Thoracic aorta (tissue), 2 donors: ENCODE results near the gene RHBG. TPM values are rescaled to one million over a fixed set of nuclear protein-coding genes. Genes with fewer than 3 reads are reported as not detected.

Experiments used
- ATAC-seq: fragments of 150-250 bp; one replicate; pipeline ENCODE4 v1.8.0; 2017; ENCODE audit warnings: low read depth; ENCODE audit not compliant: insufficient number of reproducible peaks, low FRiP score
- DNase-seq: peaks from one replicate; pipeline ENCODE4 v3.0.0-alpha.2; 2020; ENCODE audit warnings: low spot score
- H3K27ac ChIP-seq, 2 donors: fragments of 200-600 bp; sonication (generic); 1 replicate in 1 of 2; 2 replicates in 1 of 2; pipeline ENCODE4 v1.5.1; 2016; ENCODE audit warnings: mild to moderate bottlenecking in 2 of 2, moderate library complexity in 2 of 2
- H3K27me3 ChIP-seq: fragments of 200-600 bp; sonication (generic); replicated peaks from 2 replicates; pipeline ENCODE4 v1.6.0; 2016; ENCODE audit warnings: mild to moderate bottlenecking; ENCODE audit not compliant: insufficient read depth
- H3K36me3 ChIP-seq: fragments of 200-600 bp; sonication (generic); one replicate; pipeline ENCODE4 v1.5.1; 2016
- H3K4me1 ChIP-seq, 2 donors: fragments of 200-600 bp; sonication (generic); 1 replicate in 1 of 2; 2 replicates in 1 of 2; pipeline versions ENCODE4 v1.5.1 to v1.6.0; 2016; ENCODE audit warnings: low read depth in 2 of 2, mild to moderate bottlenecking in 1 of 2; ENCODE audit not compliant: control insufficient read depth in 1 of 2
- H3K4me3 ChIP-seq: fragments of 200-600 bp; sonication (generic); 2 replicates; pipeline ENCODE4 v1.5.1; 2016; ENCODE audit warnings: mild to moderate bottlenecking
- H3K9me3 ChIP-seq: fragments of 200-600 bp; sonication (generic); 2 replicates; pipeline ENCODE4 v1.5.1; 2016
- total RNA-seq, 2 donors: library from RNA; depleted of rRNA; stranded (reverse); fragments of >200 nt; gene quantifications; one replicate each; pipeline versions ENCODE4 v1.1.0 to v1.2.3, GENCODE V29; 2016
- TF ChIP-seq, protein P1 (sequence below): fragments of 200-600 bp; sonication (generic); IDR thresholded peaks from one replicate; pipeline ENCODE4 v1.5.1; 2019; ENCODE audit warnings: antibody characterized with exemption

The RHBG gene
- total RNA-seq, 2 donors from 2014 or later = not detected

DNA sequence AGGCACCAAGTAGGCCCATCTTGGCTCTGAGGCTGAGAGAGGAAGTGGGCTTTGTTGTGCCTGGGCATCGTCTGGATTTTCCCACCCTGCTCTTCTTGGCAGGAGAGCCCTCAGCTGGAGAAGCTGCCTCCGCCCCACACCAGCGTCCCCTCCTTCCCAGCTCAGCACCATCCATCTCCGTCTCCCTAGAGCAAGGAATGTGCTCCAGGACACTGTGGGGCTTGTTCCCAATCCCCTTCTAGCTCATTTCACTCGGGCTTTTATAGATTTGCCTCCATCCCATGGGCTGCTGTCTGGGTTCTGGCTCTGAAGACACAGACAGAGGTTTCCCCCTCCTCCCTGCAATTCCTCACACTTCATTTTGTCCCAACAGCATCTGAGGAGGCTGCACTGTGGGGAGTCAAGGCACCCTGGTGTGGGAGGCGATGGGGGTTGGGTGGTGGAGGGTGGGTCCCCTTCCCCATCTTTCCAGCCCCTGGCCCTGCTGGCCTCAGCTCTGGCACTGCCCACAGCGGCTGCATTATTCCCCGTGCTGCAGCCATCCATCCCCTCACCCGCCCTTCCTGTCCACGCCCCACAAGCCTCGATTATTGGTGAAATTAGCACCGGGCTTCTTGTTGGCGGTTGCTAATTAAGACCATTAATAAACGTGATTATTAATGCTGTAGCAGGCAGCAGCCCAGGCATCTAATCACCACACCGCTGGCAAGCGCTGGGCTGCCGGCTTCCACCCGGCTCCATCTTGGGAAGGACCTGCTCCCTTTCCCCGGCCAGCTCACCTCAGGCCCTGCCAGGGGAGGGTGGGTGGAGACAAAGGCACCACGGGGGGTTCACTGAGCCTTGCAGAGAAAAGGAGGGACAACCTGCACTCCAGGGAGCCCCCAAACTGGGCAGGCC, 21.7 kb downstream of the RHBG start:
- Histone ChIP-seq H3K27me3 (no peaks in the 10 kb centered on the region), H3K4me3 (no peak overlapping the region), H3K4me1 (no peaks in the 10 kb centered on the region), H3K36me3 (no peaks in the 10 kb centered on the region), H3K9me3 (no peaks in the 10 kb centered on the region), H3K27ac (no peak overlapping the region)
- DNase-seq = no peak
- no peak for ATAC-seq
- TF ChIP-seq, protein P1, sequence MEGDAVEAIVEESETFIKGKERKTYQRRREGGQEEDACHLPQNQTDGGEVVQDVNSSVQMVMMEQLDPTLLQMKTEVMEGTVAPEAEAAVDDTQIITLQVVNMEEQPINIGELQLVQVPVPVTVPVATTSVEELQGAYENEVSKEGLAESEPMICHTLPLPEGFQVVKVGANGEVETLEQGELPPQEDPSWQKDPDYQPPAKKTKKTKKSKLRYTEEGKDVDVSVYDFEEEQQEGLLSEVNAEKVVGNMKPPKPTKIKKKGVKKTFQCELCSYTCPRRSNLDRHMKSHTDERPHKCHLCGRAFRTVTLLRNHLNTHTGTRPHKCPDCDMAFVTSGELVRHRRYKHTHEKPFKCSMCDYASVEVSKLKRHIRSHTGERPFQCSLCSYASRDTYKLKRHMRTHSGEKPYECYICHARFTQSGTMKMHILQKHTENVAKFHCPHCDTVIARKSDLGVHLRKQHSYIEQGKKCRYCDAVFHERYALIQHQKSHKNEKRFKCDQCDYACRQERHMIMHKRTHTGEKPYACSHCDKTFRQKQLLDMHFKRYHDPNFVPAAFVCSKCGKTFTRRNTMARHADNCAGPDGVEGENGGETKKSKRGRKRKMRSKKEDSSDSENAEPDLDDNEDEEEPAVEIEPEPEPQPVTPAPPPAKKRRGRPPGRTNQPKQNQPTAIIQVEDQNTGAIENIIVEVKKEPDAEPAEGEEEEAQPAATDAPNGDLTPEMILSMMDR = no peak

DNA sequence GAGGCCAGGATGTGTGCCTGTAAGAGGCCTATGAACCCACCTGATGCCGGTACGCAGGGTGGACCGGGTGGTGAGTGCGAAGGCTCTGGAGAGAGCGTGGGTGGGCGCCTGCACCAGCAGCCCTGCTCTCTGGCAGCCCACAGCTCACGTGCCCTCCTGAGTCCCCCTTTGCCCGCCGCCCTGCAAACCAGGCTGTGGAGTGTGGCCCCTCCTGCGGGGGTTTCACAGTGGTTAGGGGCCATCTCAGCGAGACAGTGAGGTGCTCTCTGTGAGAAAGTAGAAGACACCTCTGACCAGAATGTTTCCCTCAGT, 22.3 kb downstream of the RHBG start:
- TF ChIP-seq, protein P1 = no peak
- H3K36me3 ChIP-seq = no peaks in the 10 kb centered on the region
- no peak for ATAC-seq
- no peak overlapping the region for H3K27ac ChIP-seq
- DNase-seq = no peak
- H3K9me3 ChIP-seq = no peaks in the 10 kb centered on the region
- H3K4me3 ChIP-seq = no peak overlapping the region
- no peaks in the 10 kb centered on the region for H3K27me3 ChIP-seq
- no peaks in the 10 kb centered on the region for H3K4me1 ChIP-seq

DNA sequence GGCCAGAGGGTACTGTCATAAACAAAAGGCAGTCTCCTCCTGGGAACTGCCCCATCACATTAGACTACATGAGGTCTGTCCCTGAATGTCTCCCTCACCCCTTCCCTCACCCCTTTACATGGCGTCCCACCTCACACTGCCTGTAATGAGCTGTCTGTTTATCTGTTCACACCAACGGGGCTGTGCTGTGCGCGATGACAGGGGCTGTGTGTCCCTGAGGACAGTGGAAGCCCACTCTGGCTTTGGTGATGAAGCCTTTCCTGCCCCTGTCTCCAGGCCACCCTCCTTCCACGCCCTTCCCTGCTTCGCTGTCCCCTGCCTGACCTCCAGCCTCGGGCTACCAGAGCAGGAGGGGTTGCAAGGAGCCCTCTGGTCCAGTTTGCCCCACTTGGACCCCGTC, 22.7 kb downstream of the RHBG start:
- Histone ChIP-seq H3K4me1 (no peaks in the 10 kb centered on the region), H3K9me3 (no peaks in the 10 kb centered on the region), H3K36me3 (no peaks in the 10 kb centered on the region), H3K27ac (no peak overlapping the region), H3K27me3 (no peaks in the 10 kb centered on the region), H3K4me3 (no peak overlapping the region)
- ATAC-seq (no peak), DNase-seq (no peak)
- TF ChIP-seq, protein P1 = no peak

GRCh38 chr1:156392452-156392853, 23.4 kb downstream of the RHBG start:
- ATAC-seq (no peak), DNase-seq (no peak)
- Histone ChIP-seq H3K36me3 (no peaks in the 10 kb centered on the region), H3K4me3 (no peak overlapping the region), H3K4me1 (no peaks in the 10 kb centered on the region), H3K9me3 (no peaks in the 10 kb centered on the region), H3K27ac (no peak overlapping the region), H3K27me3 (no peaks in the 10 kb centered on the region)
- TF ChIP-seq, protein P1 = no peak

DNA sequence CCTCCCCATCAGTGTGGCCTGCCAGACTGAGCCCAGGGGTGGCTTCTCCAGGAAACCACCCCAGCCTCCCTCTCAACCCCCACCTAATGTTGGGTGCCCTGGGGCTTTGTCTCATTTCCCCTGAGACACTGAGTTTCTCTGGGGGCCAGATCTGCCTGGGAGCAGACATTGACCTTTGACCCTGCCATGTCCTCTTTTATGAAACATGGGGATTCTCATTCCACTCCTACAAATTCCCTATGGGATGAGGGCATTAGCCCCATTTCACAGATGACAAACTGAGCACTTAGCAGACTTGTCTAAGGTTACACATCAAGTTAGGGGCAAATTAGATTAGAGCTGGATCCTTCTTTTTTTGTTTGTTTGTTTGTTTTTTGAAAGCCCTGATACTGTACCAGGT, 24.1 kb downstream of the RHBG start:
- Histone ChIP-seq H3K4me3 (no peak overlapping the region), H3K9me3 (no peaks in the 10 kb centered on the region), H3K36me3 (no peaks in the 10 kb centered on the region), H3K27me3 (no peaks in the 10 kb centered on the region), H3K27ac (no peak overlapping the region), H3K4me1 (no peaks in the 10 kb centered on the region)
- DNase-seq = no peak
- TF ChIP-seq, protein P1 = no peak
- ATAC-seq = no peak
